GM18868 (cell line): ENCODE data around the gene KANSL3.
"Not testable (repeated sequence)": the region's sequence is repeated elsewhere in the genome, so short reads cannot be mapped to it uniquely, and the experiment has no call there.

ENCODE experiments used
- ATAC-seq: cut with Tn5 transposase; IDR thresholded peaks from one replicate; pipeline ENCODE4 v1.9.1; 2021; ENCODE audit warnings: mild to moderate bottlenecking, moderate library complexity; ENCODE audit not compliant: unreplicated experiment

KANSL3 gene

GRCh38 chr2:96638144-96639121 lies at the start of gene KANSL3:
Gene KANSL3 (minus strand): TSS chr2:96638312. CDS start chr2:96637135, 1,177 bp downstream.
- ATAC-seq: peak; percentile 75

GRCh38 chr2:96687266-96687665 lies 49.2 kb upstream of the KANSL3 start:
- ATAC-seq: no peak

GRCh38 chr2:96685577-96686459 lies 47.7 kb upstream of the KANSL3 start:
- no peak for ATAC-seq

- ATAC-seq: no peak
Observed at GRCh38 chr2:96684883-96685576, 46.9 kb upstream of the KANSL3 start.

- no peak for ATAC-seq
Observed at GRCh38 chr2:96683972-96684820, 46.1 kb upstream of the KANSL3 start.

GRCh38 chr2:96683307-96683706 lies 45.2 kb upstream of the KANSL3 start:
- ATAC-seq: no peak

GRCh38 chr2:96681540-96681939 lies 43.4 kb upstream of the KANSL3 start:
- ATAC-seq: no peak

- ATAC-seq: no peak
Observed at GRCh38 chr2:96680561-96681141, 42.5 kb upstream of the KANSL3 start.

GRCh38 chr2:96679848-96680247 lies 41.7 kb upstream of the KANSL3 start:
- no peak for ATAC-seq

- no peak for ATAC-seq
Observed at GRCh38 chr2:96669539-96670215, 31.6 kb upstream of the KANSL3 start.

- no peak for ATAC-seq
Observed at GRCh38 chr2:96668771-96669170, 30.7 kb upstream of the KANSL3 start.

- not testable (repeated sequence) for ATAC-seq
Observed at GRCh38 chr2:96665717-96666116, 27.6 kb upstream of the KANSL3 start.

GRCh38 chr2:96665083-96665569 lies 27.0 kb upstream of the KANSL3 start:
- ATAC-seq: no peak

- ATAC-seq: no peak
Observed at GRCh38 chr2:96664366-96664925, 26.3 kb upstream of the KANSL3 start.

GRCh38 chr2:96663829-96664228 lies 25.7 kb upstream of the KANSL3 start:
- no peak for ATAC-seq

- ATAC-seq: no peak
Observed at GRCh38 chr2:96663177-96663576, 25.1 kb upstream of the KANSL3 start.

GRCh38 chr2:96662360-96662759 lies 24.2 kb upstream of the KANSL3 start:
- no peak for ATAC-seq

GRCh38 chr2:96661324-96661723 lies 23.2 kb upstream of the KANSL3 start:
- no peak for ATAC-seq

GRCh38 chr2:96656540-96656939 lies 18.4 kb upstream of the KANSL3 start:
- ATAC-seq: no peak
